ENCODE results near the gene HNRNPA2B1. TPM values are rescaled to one million over a fixed set of nuclear protein-coding genes. Genes with fewer than 3 reads are reported as not detected.

The HNRNPA2B1 gene
- total RNA-seq, 1 experiment from 2014 or later, result 1,101 TPM

GRCh38 chr7:26203016-26203415 lies 2.5 kb upstream of the HNRNPA2B1 start:
- POLR2A ChIA-PET, result interaction anchor here (0.9 to 2.4 kb wide), 2 partner anchors 10 to 1077 kb away, joined by 3 to 6 read pairs; no protein-coding TSS in a partner anchor

GRCh38 chr7:26202019-26202990 lies 1.8 kb upstream of the HNRNPA2B1 start:
- Mint-ChIP-seq H3K9me3 (no peaks in the 10 kb centered on the region), H3K36me3 (peaks cover 73% of the 10 kb centered on the region), H3K4me3 (peak overlapping the region; percentile 89), H3K27ac (peak overlapping the region; percentile 93), H3K4me1 (peaks cover 36% of the 10 kb centered on the region), H3K27me3 (ENCODE audit: low read depth) (peaks cover 3% of the 10 kb centered on the region)
- TF ChIP-seq ZNF396 (CRISPR knock-in tag; IDR thresholded peaks at IDR 0.05; ENCODE audit: borderline replicate concordance) (no peak), ESRRA (CRISPR knock-in tag; IDR thresholded peaks at IDR 0.05; ENCODE audit: borderline replicate concordance) (peak; percentile 41; the same call in 1 of the 2 replicates)
- DNase-seq (ENCODE audit: low spot score), result peak; percentile 22
- ChIA-PET CTCF (no interaction called here), POLR2A (interaction anchor here (0.6 to 2.4 kb wide), 9 partner anchors 10 to 1077 kb away, joined by 3 to 10 read pairs (median 4); partner anchors contain the start of gene NFE2L3)
- ATAC-seq, result no peak

More at GRCh38 chr7:26203016-26203415, 2.5 kb upstream of the HNRNPA2B1 start:
- Mint-ChIP-seq H3K36me3 (peaks cover 74% of the 10 kb centered on the region), H3K4me1 (peaks cover 35% of the 10 kb centered on the region), H3K27ac (peak overlapping the region; percentile 93), H3K9me3 (no peaks in the 10 kb centered on the region), H3K4me3 (peak overlapping the region; percentile 89), H3K27me3 (ENCODE audit: low read depth) (peaks cover 3% of the 10 kb centered on the region)
- CTCF ChIA-PET, result no interaction called here
- DNase-seq (ENCODE audit: low spot score) (no peak), ATAC-seq (no peak)
- TF ChIP-seq KAT7 (CRISPR knock-in tag; IDR thresholded peaks at IDR 0.05; ENCODE audit: borderline replicate concordance) (no peak), ATF1 (CRISPR knock-in tag; IDR thresholded peaks at IDR 0.05) (no peak), RELA (CRISPR knock-in tag; IDR thresholded peaks at IDR 0.05; ENCODE audit: borderline replicate concordance) (no peak), CTCF (IDR thresholded peaks at IDR 0.05) (no peak)
- TF ChIP-seq, protein P1, sequence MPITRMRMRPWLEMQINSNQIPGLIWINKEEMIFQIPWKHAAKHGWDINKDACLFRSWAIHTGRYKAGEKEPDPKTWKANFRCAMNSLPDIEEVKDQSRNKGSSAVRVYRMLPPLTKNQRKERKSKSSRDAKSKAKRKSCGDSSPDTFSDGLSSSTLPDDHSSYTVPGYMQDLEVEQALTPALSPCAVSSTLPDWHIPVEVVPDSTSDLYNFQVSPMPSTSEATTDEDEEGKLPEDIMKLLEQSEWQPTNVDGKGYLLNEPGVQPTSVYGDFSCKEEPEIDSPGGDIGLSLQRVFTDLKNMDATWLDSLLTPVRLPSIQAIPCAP (CRISPR knock-in tag; IDR thresholded peaks at IDR 0.05), result no peak
- TF ChIP-seq, protein P2, sequence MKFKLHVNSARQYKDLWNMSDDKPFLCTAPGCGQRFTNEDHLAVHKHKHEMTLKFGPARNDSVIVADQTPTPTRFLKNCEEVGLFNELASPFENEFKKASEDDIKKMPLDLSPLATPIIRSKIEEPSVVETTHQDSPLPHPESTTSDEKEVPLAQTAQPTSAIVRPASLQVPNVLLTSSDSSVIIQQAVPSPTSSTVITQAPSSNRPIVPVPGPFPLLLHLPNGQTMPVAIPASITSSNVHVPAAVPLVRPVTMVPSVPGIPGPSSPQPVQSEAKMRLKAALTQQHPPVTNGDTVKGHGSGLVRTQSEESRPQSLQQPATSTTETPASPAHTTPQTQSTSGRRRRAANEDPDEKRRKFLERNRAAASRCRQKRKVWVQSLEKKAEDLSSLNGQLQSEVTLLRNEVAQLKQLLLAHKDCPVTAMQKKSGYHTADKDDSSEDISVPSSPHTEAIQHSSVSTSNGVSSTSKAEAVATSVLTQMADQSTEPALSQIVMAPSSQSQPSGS (CRISPR knock-in tag; IDR thresholded peaks at IDR 0.05; ENCODE audit: borderline replicate concordance, low read depth), result no peak

GRCh38 chr7:26201247-26202018 lies 887 bp upstream of the HNRNPA2B1 start, which contains the start of gene CBX3:
Gene CBX3 (plus strand): TSS chr7:26201745. CDS start chr7:26202999, 1,254 bp downstream.
- CTCF ChIA-PET, result no interaction called here
- POLR2A ChIA-PET, result interaction anchor here (0.6 to 2.4 kb wide), 13 partner anchors 9 to 252 kb away, joined by 3 to 10 read pairs (median 4); partner anchors contain the start of gene NFE2L3
- Mint-ChIP-seq H3K9me3 (no peaks in the 10 kb centered on the region), H3K4me1 (peaks cover 41% of the 10 kb centered on the region), H3K27me3 (ENCODE audit: low read depth) (peaks cover 3% of the 10 kb centered on the region), H3K27ac (peak within 1 kb of the TSS; percentile 100), H3K36me3 (peaks cover 73% of the 10 kb centered on the region), H3K4me3 (peak within 1 kb of the TSS; percentile 100)
- peak; percentile 67 for ATAC-seq
- peak; percentile 96 for DNase-seq (ENCODE audit: low spot score)
- TF ChIP-seq SP1 (CRISPR knock-in tag; conservative IDR thresholded peaks at IDR 0.05), result peak; percentile 77
- no peak for TF ChIP-seq CBFB (CRISPR knock-in tag; IDR thresholded peaks at IDR 0.05; ENCODE audit: low read depth)
- no peak for TF ChIP-seq NFE2L1 (CRISPR knock-in tag; IDR thresholded peaks at IDR 0.05)
- TF ChIP-seq NR3C1 (CRISPR knock-in tag; conservative IDR thresholded peaks at IDR 0.05; ENCODE audit: low read depth), result 0 out of 2 replicates have a peak, but pooled peaks have one; percentile 40
- TF ChIP-seq, protein P3, sequence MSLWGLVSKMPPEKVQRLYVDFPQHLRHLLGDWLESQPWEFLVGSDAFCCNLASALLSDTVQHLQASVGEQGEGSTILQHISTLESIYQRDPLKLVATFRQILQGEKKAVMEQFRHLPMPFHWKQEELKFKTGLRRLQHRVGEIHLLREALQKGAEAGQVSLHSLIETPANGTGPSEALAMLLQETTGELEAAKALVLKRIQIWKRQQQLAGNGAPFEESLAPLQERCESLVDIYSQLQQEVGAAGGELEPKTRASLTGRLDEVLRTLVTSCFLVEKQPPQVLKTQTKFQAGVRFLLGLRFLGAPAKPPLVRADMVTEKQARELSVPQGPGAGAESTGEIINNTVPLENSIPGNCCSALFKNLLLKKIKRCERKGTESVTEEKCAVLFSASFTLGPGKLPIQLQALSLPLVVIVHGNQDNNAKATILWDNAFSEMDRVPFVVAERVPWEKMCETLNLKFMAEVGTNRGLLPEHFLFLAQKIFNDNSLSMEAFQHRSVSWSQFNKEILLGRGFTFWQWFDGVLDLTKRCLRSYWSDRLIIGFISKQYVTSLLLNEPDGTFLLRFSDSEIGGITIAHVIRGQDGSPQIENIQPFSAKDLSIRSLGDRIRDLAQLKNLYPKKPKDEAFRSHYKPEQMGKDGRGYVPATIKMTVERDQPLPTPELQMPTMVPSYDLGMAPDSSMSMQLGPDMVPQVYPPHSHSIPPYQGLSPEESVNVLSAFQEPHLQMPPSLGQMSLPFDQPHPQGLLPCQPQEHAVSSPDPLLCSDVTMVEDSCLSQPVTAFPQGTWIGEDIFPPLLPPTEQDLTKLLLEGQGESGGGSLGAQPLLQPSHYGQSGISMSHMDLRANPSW (CRISPR knock-in tag; conservative IDR thresholded peaks at IDR 0.05; ENCODE audit: low read depth), result no peak
- TF ChIP-seq, protein P4, sequence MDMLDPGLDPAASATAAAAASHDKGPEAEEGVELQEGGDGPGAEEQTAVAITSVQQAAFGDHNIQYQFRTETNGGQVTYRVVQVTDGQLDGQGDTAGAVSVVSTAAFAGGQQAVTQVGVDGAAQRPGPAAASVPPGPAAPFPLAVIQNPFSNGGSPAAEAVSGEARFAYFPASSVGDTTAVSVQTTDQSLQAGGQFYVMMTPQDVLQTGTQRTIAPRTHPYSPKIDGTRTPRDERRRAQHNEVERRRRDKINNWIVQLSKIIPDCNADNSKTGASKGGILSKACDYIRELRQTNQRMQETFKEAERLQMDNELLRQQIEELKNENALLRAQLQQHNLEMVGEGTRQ (CRISPR knock-in tag; IDR thresholded peaks at IDR 0.05), result peak; percentile 29; the same call in 1 of the 2 replicates
- 0 out of 2 replicates have a peak, but pooled peaks have one; percentile 49 for TF ChIP-seq TP53 (CRISPR knock-in tag; IDR thresholded peaks at IDR 0.05)
- no peak for TF ChIP-seq ZNF232 (CRISPR knock-in tag; IDR thresholded peaks at IDR 0.05)
- TF ChIP-seq ATF6 (CRISPR knock-in tag; IDR thresholded peaks at IDR 0.05), result no peak
- peak; percentile 13; the same call in 1 of the 2 replicates for TF ChIP-seq NFYB (CRISPR knock-in tag; conservative IDR thresholded peaks at IDR 0.05; ENCODE audit: low read depth)
- peak; percentile 59; the same call in 1 of the 2 replicates for TF ChIP-seq KAT7 (CRISPR knock-in tag; IDR thresholded peaks at IDR 0.05; ENCODE audit: borderline replicate concordance)
